Myocyte (in vitro differentiated cells): ENCODE results near the gene C11orf52. TPM values are rescaled to one million over a fixed set of nuclear protein-coding genes. Genes with fewer than 3 reads are reported as not detected.
A peak's percentile ranks its signal among the peaks of the same experiment; 100 is the strongest.

Experiments
- DNase-seq: peaks from one replicate; pipeline ENCODE4 v3.0.0-alpha.2; 2012; ENCODE audit warnings: low read depth
- total RNA-seq: library from RNA; depleted of rRNA; stranded (reverse); fragments of >200 nt; gene quantifications from 2 replicates; pipeline ENCODE4 v1.2.3, GENCODE V29; 2014

The C11orf52 gene
- total RNA-seq, 1 donor from 2014 or later = 0.70 TPM

DNA sequence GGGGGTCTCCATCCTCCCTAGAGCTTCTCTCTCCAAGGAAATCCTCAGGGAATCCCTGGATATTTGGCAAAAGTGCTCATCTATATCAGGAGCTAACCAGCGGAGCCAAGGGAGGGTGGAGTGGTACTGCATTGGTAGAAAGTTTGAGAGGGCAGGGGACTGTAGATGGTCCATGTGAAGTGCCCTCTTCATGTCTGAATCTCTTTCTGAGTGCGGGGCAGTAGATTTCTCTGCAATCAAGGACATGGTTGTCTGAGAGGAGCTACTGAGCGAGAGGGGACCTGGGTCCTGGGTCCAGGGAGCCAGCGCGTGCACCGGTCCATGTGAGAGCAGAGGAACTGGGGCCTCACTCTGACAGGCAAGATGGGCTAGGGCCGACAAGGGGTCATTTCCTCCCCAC is 19.1 kb downstream of the C11orf52 start:
- DNase-seq = no peak

GRCh38 chr11:111938687-111939160 is 20.0 kb downstream of the C11orf52 start:
- DNase-seq = peak; percentile 65

- DNase-seq = peak; percentile 25
Observed at GRCh38 chr11:111939836-111940604, 21.3 kb downstream of the C11orf52 start.

GRCh38 chr11:111941963-111942362 is 23.2 kb downstream of the C11orf52 start:
- peak; percentile 92 for DNase-seq

GRCh38 chr11:111942829-111943228 is 24.1 kb downstream of the C11orf52 start:
- peak; percentile 73 for DNase-seq

- peak; percentile 49 for DNase-seq
Observed at GRCh38 chr11:111944139-111944538, 25.4 kb downstream of the C11orf52 start.

DNA sequence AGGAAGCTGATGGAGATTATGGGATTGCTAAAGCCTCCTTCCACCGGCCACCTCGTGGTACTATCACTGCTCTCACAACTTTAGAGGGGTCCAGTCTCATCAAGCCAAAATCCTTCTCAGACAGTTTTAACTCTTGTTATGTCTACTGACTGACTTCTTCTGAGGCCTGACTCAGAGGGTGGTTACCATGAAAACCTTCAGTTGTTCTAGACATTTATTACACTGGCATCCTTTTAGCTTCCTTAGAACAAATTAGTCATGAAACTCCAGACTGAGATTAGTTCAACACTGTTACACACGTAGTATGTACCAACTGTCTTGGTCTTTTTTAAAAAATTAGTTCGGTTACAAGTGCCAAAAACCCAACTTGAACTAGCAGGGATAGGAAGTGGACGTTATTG is 25.9 kb downstream of the C11orf52 start:
- peak; percentile 45 for DNase-seq

GRCh38 chr11:111945198-111945597 is 26.5 kb downstream of the C11orf52 start:
- no peak for DNase-seq

DNA sequence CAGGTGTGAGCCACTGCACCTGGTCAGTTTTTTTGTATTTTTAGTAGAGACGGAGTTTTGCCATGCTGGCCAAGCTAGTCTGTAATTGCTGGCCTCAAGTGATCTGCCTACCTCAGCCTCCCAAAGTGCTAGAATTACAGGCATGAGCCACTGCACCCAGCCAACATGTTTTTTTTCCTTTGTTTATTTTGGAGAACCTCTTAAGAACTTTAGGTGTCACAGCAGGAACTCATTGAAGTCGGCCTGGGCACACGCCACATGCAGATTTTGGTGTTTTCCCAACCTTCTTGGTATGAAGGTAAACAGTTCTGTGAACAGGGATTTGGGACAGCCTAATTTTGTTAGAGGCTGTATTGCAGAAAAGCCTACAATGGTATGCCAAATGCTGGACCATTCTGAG is 27.8 kb downstream of the C11orf52 start:
- DNase-seq = no peak

DNA sequence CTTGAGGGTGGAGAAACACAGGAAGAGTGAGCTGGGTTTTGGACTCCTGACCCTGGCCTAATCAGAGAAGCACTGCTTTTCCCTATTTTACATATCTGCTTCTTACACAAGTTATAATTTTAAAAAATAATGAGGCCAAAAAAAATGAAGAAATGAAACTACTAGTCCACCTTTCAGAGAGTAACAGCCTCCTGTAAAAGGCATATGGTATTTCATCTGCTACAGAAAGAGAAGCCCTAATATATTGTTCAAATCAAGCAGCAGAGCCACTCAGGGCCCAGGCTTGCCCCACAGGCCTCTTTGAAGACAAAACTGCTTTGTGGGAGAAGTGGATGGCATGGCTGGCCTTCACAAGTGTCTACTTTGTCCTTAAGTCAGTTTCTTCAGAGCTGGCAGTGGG is 28.4 kb downstream of the C11orf52 start:
- DNase-seq = no peak

GRCh38 chr11:111949519-111950426 is 31.1 kb downstream of the C11orf52 start:
- no peak for DNase-seq

GRCh38 chr11:111951565-111951964 is 32.9 kb downstream of the C11orf52 start:
- DNase-seq = no peak

- DNase-seq = peak; percentile 22
Observed at GRCh38 chr11:111954154-111954553, 35.4 kb downstream of the C11orf52 start.

- peak; percentile 94 for DNase-seq
Observed at GRCh38 chr11:111957663-111958444, 39.1 kb downstream of the C11orf52 start.

GRCh38 chr11:111960916-111961315 is 42.2 kb downstream of the C11orf52 start:
- DNase-seq = no peak

GRCh38 chr11:111961389-111962300 is 42.9 kb downstream of the C11orf52 start:
- no peak for DNase-seq

- peak; percentile 24 for DNase-seq
Observed at GRCh38 chr11:111963931-111964340, 45.2 kb downstream of the C11orf52 start.

DNA sequence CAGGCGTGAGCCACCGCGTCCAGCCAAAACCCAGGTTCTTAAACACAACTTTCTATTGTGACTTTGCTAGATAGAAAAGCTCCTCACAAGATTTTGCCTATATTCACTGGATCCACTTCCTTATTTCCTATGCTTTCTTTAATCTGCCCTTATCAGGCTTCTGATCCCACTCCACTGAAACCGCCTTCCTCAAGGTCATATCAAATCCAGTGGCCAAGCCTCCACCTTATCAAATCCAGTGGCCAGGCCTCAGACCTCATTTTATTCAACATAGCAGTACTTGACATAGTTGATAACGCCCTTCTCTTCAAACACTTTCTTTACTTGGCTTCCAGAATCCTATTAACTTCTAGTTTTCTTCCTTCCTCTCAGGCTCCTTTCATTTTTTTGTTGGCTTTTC is 48.0 kb downstream of the C11orf52 start:
- no peak for DNase-seq

GRCh38 chr11:111967649-111968048 is 48.9 kb downstream of the C11orf52 start:
- DNase-seq = no peak

DNA sequence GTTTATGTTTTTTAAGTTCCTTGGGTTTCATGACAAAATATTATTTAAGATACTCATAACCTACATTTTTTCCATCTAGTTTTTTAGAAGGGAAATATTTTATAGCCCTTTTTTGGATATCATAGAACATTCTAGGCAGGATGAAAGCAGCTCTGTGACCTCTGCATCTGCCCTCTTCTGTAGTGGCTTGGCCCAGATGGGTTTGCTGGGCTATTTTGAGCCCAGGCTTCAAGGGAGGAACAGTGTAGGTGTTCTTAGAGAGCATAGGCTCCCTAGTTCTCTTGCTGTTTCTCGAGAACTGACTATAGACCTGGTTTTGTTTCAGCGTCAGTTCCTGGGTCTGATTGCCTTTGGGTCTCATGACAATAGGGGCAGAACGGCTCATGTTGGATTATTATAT is 50.6 kb downstream of the C11orf52 start:
- peak; percentile 21 for DNase-seq
